Measurements from ENCODE around the gene HOXA11.
A peak's percentile ranks its signal among the peaks of the same experiment; 100 is the strongest.

HOXA11 gene

DNA sequence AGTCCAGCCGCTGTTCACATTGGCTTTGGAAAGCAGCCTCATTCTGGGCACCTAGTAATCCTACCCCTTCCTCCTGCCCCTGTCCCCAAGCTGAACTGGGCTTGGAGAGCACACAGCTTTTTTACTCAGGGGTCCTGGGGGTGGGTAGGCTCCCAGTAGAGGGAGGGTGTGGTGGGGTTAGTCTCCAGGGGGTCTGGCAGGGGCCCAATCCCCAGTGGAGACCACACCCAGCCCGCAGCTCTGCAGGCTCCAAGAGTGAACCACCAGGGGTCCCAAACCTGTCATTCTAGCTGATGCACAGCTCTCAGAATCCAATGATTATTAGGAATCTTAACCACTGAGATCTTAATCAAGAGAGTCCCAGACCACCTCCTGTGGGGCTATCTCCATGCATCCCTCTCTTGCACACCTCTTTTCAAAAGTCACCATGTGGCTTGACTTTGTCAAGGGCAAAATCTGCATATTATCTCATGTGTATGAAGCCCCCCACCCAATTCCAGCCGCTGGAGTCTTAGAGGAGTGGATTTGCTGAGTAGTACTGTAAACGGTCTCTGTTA is 2.7 kb downstream of the HOXA11 start:
- peak in 1 of 2 donors; percentile 1 for DNase-seq (ENCODE audit: low read depth in 1 of 2, low spot score in 1 of 2)

DNA sequence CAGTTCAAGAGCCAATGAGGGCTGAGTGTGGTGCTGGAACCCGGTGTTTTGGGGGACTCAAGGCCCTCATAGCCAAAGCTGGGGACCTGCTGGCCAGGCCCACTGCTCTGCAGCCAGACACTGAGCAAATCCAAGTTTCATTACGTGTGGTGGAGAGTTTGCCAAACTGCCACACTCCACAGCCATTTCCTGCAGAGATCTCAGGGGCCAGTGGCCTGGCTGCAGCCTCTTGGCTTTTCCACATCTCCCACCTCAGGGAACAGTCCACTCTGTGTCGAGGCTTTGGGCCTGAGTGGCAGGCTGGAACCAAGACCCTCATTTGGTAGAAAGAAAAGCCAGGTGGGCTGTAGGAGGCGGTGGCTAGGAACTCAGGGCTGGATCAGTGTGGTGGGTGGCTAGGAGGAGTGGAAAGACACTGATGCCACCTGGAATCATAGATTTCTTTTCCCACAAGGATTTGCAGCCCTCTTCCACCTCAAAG is 3.2 kb downstream of the HOXA11 start:
- no peak for DNase-seq (ENCODE audit: low read depth in 1 of 2, low spot score in 1 of 2)

DNA sequence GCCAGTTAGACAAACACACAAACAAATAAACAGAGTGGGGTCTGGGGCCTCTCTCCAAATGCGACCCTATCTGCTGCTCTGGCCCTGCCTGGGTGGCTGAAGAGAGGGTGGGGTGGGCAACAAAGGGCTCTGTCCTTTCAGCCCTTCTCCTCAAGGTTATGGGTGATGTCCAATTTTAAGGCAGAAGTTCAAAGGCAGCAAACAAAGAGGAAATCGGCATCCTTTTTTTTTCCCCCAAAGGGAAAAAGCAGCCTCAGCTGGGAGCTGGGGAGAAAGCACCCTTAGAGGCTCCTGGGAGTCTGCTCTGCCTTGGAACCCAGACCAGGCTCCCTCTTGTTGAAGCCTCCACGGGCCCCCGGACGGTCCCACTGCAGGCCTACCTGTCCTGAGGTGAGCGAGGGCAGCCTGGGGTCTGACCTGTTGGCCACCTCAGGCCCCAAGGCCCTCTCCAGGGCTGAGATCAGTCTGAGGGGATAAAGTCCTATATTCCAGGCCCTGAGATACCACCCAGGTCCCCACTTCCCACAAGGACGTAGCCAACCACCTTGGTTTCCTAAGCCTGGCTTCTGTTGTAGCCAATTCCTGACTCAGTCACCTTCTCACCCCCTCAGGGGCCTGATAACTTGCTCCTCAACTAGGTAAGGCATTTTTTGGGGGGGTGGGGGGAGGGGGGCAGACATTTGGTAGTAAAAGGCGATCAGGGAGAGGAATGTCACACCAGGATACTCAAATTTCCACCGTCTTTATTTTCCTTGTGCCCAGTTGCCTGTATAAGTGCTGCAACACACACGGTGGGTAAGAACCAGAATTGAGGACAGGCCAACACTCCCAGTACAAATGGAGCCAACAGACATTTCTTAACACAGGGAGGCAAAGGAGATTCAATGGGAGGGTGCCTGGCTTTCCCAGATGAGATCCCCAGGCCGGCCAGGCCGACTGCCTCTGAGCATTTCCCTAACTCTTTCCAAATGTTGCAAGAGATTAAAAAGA is 4.3 kb downstream of the HOXA11 start:
- no peak for DNase-seq (ENCODE audit: low read depth in 1 of 2, low spot score in 1 of 2)

DNA sequence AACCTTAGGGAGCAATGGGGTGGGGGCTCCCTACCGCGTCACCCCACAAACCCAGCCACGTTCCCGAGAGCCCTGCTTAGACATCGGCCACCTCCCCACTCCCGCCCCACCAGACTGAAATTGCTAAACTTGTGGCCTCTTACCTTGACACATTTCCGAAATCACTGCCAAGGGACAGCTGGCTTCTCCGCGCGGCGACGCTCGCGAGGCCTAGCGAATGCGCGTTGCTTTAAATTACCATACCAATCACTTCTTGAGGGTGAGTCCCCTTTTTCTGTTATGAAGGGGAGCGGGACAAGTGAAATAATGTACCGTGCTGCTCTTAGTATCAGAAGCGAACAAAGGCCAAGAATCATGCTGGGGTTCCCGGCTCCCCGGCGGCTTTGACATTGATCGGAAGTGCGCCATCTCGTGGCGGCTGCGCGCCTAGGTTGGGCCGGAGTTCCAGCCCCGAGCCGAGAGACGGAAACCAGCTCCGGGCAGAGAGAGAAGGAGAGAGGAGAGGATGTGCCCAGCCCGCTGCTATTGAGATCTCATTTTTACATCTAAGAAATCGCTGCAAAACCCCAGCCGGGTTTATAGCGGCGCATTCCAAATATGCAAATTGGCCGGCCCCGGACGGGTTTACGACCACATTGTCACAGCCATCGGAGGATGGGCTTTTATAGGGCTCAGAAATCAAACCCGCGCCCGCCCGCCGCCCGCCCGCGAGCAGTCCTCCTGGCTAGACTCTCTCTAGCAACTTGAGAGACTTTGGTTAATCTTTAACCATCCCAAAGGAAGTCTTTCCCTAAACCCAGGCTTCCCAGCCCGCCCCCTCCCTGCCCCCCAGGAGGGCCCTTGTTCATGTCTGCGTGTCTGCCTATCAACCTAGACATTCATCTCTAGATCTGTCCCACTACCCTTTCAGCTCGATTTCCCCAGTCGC is 5.3 kb downstream of the HOXA11 start:
- peak in 1 of 2 donors; percentile 59 for DNase-seq (ENCODE audit: low read depth in 1 of 2, low spot score in 1 of 2)

DNA sequence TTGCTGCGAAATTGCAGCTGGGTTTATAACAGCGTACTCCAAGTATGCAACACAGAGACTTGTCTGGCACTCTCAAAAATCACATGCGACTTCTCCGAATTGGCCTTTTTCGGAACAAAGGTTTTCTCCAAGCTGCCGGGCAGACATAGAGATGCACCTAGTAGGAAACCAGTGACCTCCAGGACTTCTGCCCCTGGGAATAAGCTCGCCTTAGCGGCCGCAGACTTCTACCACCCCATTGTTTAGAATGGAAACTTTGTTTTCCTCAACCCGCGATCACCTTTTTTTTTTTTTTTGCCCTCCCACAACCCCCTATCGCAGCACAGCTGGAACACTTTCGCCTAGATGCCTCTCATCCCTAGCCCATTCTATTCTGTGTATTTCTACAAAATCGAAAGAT is 6.0 kb downstream of the HOXA11 start:
- no peak for DNase-seq (ENCODE audit: low read depth in 1 of 2, low spot score in 1 of 2)

GRCh38 chr7:27178366-27178765 is 6.7 kb downstream of the HOXA11 start:
- DNase-seq (ENCODE audit: low read depth in 1 of 2, low spot score in 1 of 2), result no peak

DNA sequence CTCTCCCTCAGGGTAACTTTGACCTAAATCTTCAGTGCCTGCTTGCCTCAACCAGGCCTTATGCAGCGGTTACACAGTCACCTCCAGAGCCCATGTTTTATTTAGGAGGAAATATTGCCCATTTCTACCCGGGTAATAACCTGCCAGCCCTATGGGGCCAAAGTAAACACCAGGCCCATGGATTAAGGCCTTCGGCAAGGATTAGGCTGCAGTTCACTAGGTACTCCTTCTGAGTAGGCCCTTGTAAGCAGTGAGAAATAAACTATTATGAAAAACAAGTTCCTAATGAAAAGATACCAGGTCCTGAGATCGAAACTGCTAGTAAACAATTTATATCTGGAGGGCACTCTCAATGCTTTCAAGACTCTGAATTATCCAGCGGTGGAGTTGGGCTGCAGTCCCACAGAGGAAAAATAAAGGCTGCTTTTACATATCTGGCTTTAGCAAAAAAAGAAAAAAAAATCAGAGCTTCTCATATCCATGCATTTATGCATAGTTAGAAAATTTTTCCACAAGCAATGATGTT is 7.2 kb downstream of the HOXA11 start:
- DNase-seq (ENCODE audit: low read depth in 1 of 2, low spot score in 1 of 2), result no peak

DNA sequence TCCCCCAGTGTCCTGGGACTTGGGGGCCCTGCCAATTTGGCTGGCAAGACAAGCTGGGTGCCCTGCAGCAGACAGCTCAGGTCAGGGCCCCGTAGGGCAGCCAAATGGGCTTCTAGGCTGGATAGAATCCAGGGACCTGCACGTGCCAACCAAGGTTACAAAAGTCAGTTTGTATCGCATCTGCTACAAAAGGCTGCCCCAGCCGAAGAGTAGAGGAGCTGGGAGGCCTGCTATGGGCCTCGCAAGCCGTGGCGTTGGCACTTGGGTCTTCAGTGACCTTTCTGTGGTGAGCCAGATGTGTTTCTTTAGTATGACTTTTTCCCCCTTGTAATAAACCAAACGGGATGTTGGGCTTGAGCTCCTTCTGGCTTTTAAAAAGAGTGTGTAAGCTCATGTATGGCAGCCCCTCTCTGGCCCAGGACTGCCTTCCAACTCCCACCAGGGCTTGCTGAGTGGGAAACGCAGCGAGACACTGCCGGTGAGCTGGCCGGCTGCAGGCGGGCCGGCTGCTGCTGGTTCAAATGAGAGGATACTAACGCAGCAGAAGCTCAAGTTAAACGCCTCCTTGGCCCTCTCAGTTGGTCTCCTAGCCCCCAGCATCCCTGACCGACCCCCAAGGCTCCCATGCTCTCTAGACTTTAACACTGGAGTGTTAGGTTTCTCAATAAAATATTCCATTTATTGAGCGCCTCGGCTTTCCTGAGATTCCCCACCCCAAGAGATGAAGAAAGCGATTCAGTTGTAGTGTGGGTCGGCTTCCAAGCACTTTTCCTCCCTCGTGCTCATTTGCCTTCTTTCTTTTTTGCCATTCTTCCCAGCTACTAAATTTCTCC is 7.9 kb downstream of the HOXA11 start:
- DNase-seq (ENCODE audit: low read depth in 1 of 2, low spot score in 1 of 2), result no peak

DNA sequence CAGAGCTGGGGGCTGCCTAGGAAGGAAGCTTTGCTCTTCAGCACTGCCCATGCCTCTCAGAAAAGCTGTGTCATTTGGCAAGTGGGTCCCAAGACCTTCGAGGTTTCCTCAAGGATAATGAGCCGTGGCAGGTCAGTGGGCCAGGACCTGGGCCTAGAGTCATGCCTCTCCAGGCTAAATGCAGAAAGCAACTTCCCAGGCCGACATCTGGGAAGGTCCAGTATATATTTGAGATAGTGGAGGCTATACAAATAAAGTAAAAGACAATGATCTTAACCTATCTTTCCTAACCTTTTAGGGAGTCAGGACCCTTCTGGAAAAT is 8.5 kb downstream of the HOXA11 start:
- DNase-seq (ENCODE audit: low read depth in 1 of 2, low spot score in 1 of 2), result no peak

DNA sequence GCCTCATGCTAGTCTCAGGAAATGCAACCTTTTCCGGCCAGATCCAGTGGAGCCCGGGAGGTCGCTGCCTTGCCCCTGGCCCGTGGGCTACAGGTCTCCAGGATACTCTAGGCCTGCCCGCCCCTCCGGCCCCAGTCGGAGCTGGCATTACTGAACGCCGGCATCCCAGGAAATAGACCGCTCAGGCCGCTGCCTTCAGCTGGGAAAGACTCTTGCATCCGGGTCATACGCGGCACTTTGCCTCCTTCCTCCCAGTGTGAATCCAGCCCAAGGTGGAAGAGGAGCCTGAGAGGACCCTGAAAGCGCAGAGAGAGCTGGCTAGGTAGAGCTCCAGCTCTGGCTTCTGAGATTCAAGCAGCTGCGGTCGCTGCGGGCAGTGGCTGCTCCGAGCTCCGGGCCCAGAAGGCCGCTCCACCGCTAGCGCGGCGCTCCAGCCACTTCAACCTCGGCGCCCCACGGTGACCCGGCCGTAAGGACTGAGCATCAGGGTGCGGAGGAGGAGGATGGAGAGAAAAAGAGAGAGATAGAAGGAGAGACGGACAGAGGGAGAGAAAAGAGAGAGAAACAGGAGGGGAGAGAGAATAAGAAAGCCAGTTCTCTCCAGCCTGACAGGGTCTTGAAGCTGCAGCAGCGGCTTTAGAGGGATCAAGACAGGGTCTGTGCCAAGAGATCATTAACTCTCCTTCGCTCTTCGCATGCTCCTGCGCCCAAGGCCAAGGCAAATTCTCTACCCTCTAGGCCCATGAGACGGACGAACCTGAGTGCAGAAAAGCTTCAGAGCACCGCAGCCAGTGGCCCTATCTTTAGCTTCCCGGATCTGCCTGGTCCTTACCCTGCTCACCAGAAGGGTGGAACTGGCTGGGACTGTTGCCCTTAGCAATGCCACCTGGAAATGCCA is 9.2 kb downstream of the HOXA11 start:
- DNase-seq (ENCODE audit: low read depth in 1 of 2, low spot score in 1 of 2), result no peak

GRCh38 chr7:27174874-27175625 is 10.0 kb downstream of the HOXA11 start:
- no peak for DNase-seq (ENCODE audit: low read depth in 1 of 2, low spot score in 1 of 2)

GRCh38 chr7:27173956-27174873 is 10.8 kb downstream of the HOXA11 start, which contains the start of gene HOXA10:
TSS of gene HOXA10 (minus strand) at chr7:27174320. CDS start at chr7:27174306, 14 bp downstream.
- DNase-seq (ENCODE audit: low read depth in 1 of 2, low spot score in 1 of 2), result no peak

- DNase-seq (ENCODE audit: low read depth in 1 of 2, low spot score in 1 of 2), result no peak
Measured at GRCh38 chr7:27173511-27173955, 11.5 kb downstream of the HOXA11 start.

GRCh38 chr7:27172823-27173510 is 12.1 kb downstream of the HOXA11 start:
- peak in 1 of 2 donors; percentile 1 for DNase-seq (ENCODE audit: low read depth in 1 of 2, low spot score in 1 of 2)

DNA sequence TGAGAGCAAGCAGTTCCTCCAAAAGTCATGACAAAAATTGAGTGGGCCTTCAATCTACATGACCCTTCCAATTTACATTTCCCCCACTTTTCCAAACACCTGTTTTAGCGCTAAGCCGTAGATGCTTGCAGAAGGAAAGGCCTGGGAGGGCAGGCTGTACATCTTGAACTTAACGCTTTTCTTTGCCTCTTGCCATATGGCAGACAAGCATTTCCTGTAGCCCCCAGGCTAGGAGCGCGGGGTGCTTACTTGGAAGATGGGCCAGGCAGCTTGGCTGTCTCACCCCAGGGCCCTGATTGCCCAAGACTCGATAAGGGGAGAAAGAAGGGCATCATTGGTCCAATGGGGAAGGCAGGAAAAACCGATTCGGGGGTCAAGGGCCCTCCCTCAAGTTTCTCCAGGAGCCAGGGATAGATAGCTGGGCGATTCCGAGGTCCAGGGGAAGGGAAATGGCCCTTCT is 12.7 kb downstream of the HOXA11 start:
- no peak for DNase-seq (ENCODE audit: low read depth in 1 of 2, low spot score in 1 of 2)

DNA sequence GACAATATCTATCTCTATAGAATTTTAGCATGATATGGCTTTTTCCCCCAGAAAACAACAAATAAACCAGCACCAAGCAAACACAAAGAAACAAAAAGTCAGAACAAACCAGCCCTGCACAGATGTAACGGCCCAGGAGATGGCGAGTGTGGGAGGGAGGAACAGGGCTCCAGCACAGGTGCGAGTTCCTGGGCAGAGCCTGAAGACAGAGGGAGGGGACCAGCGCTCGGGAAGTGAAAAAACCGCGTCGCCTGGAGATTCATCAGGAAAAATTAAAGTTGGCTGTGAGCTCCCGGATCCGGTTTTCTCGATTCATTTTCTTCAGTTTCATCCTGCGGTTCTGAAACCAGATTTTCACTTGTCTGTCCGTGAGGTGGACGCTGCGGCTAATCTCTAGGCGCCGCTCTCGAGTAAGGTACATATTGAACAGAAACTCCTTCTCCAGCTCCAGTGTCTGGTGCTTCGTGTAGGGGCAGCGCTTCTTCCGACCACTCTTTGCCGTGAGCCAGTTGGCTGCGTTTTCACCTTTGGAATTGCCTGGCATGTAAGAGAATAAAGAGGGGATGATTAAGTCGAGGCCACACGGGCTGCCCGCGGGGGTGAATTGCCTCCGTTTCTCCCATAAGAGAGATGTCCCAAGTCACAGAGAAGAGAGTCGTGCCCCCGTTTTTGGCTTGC is 13.3 kb downstream of the HOXA11 start:
- DNase-seq (ENCODE audit: low read depth in 1 of 2, low spot score in 1 of 2), result no peak
